WTC11 (cell line): ENCODE data around the gene VEGFD. TPM values are rescaled to one million over a fixed set of nuclear protein-coding genes. Genes with fewer than 3 reads are reported as not detected.
A peak's percentile ranks its signal among the peaks of the same experiment; 100 is the strongest.

Source experiments
- ATAC-seq: fragments of 200-7000 bp; cut with Tn5 transposase; 2 replicates; pipeline ENCODE4 v1.10.0; 2021; ENCODE audit warnings: mild to moderate bottlenecking, moderate library complexity
- CTCF ChIA-PET: fragments of 300-600 bp; sonication (Branson Sonifier 250); formaldehyde crosslinking; loops from one replicate; lab custom pipeline; 2021; ENCODE audit warnings: antibody characterized with exemption; lab: Charles Lee
- POLR2A ChIA-PET: fragments of 350-600 bp; sonication (Branson Sonifier 250); formaldehyde crosslinking; loops from one replicate; lab custom pipeline; 2021; ENCODE audit warnings: antibody characterized with exemption; lab: Charles Lee
- DNase-seq: peaks from one replicate; pipeline ENCODE4 v3.0.0; 2021; ENCODE audit warnings: low spot score
- H3K27ac Mint-ChIP-seq: 2 replicates; pipeline ENCODE4 v1.8.0; 2021; ENCODE audit warnings: mixed read lengths
- H3K27me3 Mint-ChIP-seq: 2 replicates; pipeline ENCODE4 v1.8.0; 2021; ENCODE audit warnings: low read depth, mild to moderate bottlenecking, moderate library complexity, mixed read lengths
- H3K36me3 Mint-ChIP-seq: 2 replicates; pipeline ENCODE4 v1.8.0; 2021; ENCODE audit warnings: mixed read lengths
- H3K4me1 Mint-ChIP-seq: 2 replicates; pipeline ENCODE4 v1.8.0; 2022; ENCODE audit warnings: mixed read lengths
- H3K4me3 Mint-ChIP-seq: 2 replicates; pipeline ENCODE4 v1.8.0; 2021; ENCODE audit warnings: mild to moderate bottlenecking, moderate library complexity, mixed read lengths
- H3K9me3 Mint-ChIP-seq: 2 replicates; pipeline ENCODE4 v1.8.0; 2021; ENCODE audit warnings: mixed read lengths
- ATF6 ChIP-seq: sonication (generic); formaldehyde crosslinking; IDR thresholded peaks from 2 replicates; pipeline ENCODE4 v1.8.1; 2023; ENCODE audit warnings: mild to moderate bottlenecking, missing genetic modification reagents
- CTCF ChIP-seq: fragments of 200-600 bp; IDR thresholded peaks from 2 replicates; pipeline ENCODE4 v1.8.0; 2022; ENCODE audit warnings: antibody characterized with exemption
- FOXP1 ChIP-seq: sonication (generic); formaldehyde crosslinking; IDR thresholded peaks from 2 replicates; pipeline ENCODE4 v1.8.0; 2022; ENCODE audit warnings: missing genetic modification reagents, mild to moderate bottlenecking, moderate library complexity, borderline replicate concordance
- GABPB1 ChIP-seq: sonication (generic); formaldehyde crosslinking; IDR thresholded peaks from 2 replicates; pipeline ENCODE4 v1.8.1; 2023; ENCODE audit warnings: mild to moderate bottlenecking, missing genetic modification reagents
- JAZF1 ChIP-seq: fragments of 250-450 bp; sonication (Bioruptor Pico); IDR thresholded peaks from 2 replicates; pipeline ENCODE4 v1.9.0; 2021; ENCODE audit warnings: moderate library complexity, mild to moderate bottlenecking, inconsistent platforms
- JUN ChIP-seq: sonication (generic); formaldehyde crosslinking; IDR thresholded peaks from 2 replicates; pipeline ENCODE4 v1.8.0; 2023; ENCODE audit warnings: mild to moderate bottlenecking, missing genetic modification reagents
- MLX ChIP-seq: sonication (generic); formaldehyde crosslinking; IDR thresholded peaks from 2 replicates; pipeline ENCODE4 v1.8.1; 2023; ENCODE audit warnings: mild to moderate bottlenecking, missing genetic modification reagents, moderate library complexity
- MYBL2 ChIP-seq: sonication (generic); formaldehyde crosslinking; IDR thresholded peaks from 2 replicates; pipeline ENCODE4 v1.8.1; 2023; ENCODE audit warnings: mild to moderate bottlenecking, moderate library complexity, missing genetic modification reagents
- NFE2L1 ChIP-seq: sonication (generic); formaldehyde crosslinking; IDR thresholded peaks from 2 replicates; pipeline ENCODE4 v1.8.1; 2023; ENCODE audit warnings: missing genetic modification reagents
- NR2C2 ChIP-seq: sonication (generic); formaldehyde crosslinking; IDR thresholded peaks from 2 replicates; pipeline ENCODE4 v1.8.0; 2022; ENCODE audit warnings: mild to moderate bottlenecking, missing genetic modification reagents
- PRRX2 ChIP-seq: fragments of 250-450 bp; sonication (Bioruptor Pico); IDR thresholded peaks from 2 replicates; pipeline ENCODE4 v1.8.0; 2021; ENCODE audit warnings: mild to moderate bottlenecking
- SP1 ChIP-seq: sonication (generic); formaldehyde crosslinking; conservative IDR thresholded peaks from 2 replicates; pipeline ENCODE4 v1.8.1; 2022; ENCODE audit warnings: missing genetic modification reagents
- ZNF219 ChIP-seq: sonication (generic); formaldehyde crosslinking; IDR thresholded peaks from 2 replicates; pipeline ENCODE4 v1.8.0; 2023; ENCODE audit warnings: missing genetic modification reagents, mild to moderate bottlenecking, borderline replicate concordance
- ZNF232 ChIP-seq: sonication (generic); formaldehyde crosslinking; IDR thresholded peaks from 2 replicates; pipeline ENCODE4 v1.8.0; 2022; ENCODE audit warnings: mild to moderate bottlenecking, missing genetic modification reagents
- ZNF281 ChIP-seq: sonication (generic); formaldehyde crosslinking; IDR thresholded peaks from 2 replicates; pipeline ENCODE4 v1.8.0; 2023; ENCODE audit warnings: mild to moderate bottlenecking, missing genetic modification reagents
- ZNF396 ChIP-seq: fragments of 250-450 bp; sonication (Bioruptor Pico); IDR thresholded peaks from 2 replicates; pipeline ENCODE4 v1.8.0; 2021; ENCODE audit warnings: mild to moderate bottlenecking, moderate library complexity, borderline replicate concordance
- ZNF512 ChIP-seq: sonication (generic); formaldehyde crosslinking; IDR thresholded peaks from 2 replicates; pipeline ENCODE4 v1.8.1; 2022; ENCODE audit warnings: missing genetic modification reagents, borderline replicate concordance
- ZNF671 ChIP-seq: fragments of 250-450 bp; sonication (Bioruptor Pico); IDR thresholded peaks from 2 replicates; pipeline ENCODE4 v1.8.0; 2021; ENCODE audit warnings: mild to moderate bottlenecking
- total RNA-seq: library from RNA; stranded (reverse); gene quantifications from 3 replicates; pipeline ENCODE4 v1.2.3, GENCODE V29; 2021

VEGFD gene
- total RNA-seq, 1 experiment from 2014 or later, result not detected

GRCh38 chrX:15416133-15416993, 32.1 kb upstream of the VEGFD start:
- ChIA-PET CTCF (interaction anchor here (0.8 to 1.6 kb wide), 3 partner anchors 50 to 114 kb away, joined by 3 to 5 read pairs (median 3); no protein-coding TSS in a partner anchor), POLR2A (no interaction called here)
- peak; percentile 81 for ATAC-seq
- no peak for TF ChIP-seq ZNF396 (CRISPR knock-in tag)
- no peak for TF ChIP-seq ZNF512 (CRISPR knock-in tag)
- no peak for TF ChIP-seq ZNF671 (CRISPR knock-in tag)
- TF ChIP-seq GABPB1 (CRISPR knock-in tag), result no peak
- no peak for TF ChIP-seq SP1 (CRISPR knock-in tag)
- no peak for TF ChIP-seq ZNF281
- TF ChIP-seq FOXP1 (CRISPR knock-in tag), result no peak
- no peak for TF ChIP-seq CTCF
- TF ChIP-seq PRRX2, result no peak
- no peak for TF ChIP-seq MLX
- no peak for TF ChIP-seq NR2C2 (CRISPR knock-in tag)
- no peak for TF ChIP-seq ZNF219
- TF ChIP-seq JUN (CRISPR knock-in tag), result no peak
- peaks cover 13% of the 10 kb centered on the region for H3K36me3 Mint-ChIP-seq
- no peak overlapping the region for H3K27ac Mint-ChIP-seq
- H3K9me3 Mint-ChIP-seq, result peaks cover 11% of the 10 kb centered on the region
- H3K27me3 Mint-ChIP-seq, result no peaks in the 10 kb centered on the region
- peaks cover 6% of the 10 kb centered on the region; the same call in 1 of the 2 replicates for H3K4me1 Mint-ChIP-seq
- no peak overlapping the region for H3K4me3 Mint-ChIP-seq
- no peak for DNase-seq

- TF ChIP-seq ZNF219, result no peak
- no peak for TF ChIP-seq ZNF232 (CRISPR knock-in tag)
- no peak for TF ChIP-seq NFE2L1 (CRISPR knock-in tag)
- no peak for TF ChIP-seq JAZF1 (CRISPR knock-in tag)
- no peak for TF ChIP-seq MYBL2 (CRISPR knock-in tag)
- no peak for TF ChIP-seq ATF6 (CRISPR knock-in tag)
- POLR2A ChIA-PET, result no interaction called here
- DNase-seq (no peak), ATAC-seq (no peak)
- Mint-ChIP-seq H3K4me3 (no peak overlapping the region), H3K27ac (no peak overlapping the region), H3K36me3 (peaks cover 11% of the 10 kb centered on the region), H3K27me3 (no peaks in the 10 kb centered on the region), H3K9me3 (peaks cover 10% of the 10 kb centered on the region), H3K4me1 (peaks cover 16% of the 10 kb centered on the region)
- CTCF ChIA-PET, result no interaction called here
These were observed 28.9 kb upstream of the VEGFD start for GRCh38 chrX:15413101-15413500.
